Measurements from ENCODE around the gene CZIB.

Gene CZIB
- 7.7 to 23.7 (median 17.2) reads per million in 18 experiments for total RNA-seq

DNA sequence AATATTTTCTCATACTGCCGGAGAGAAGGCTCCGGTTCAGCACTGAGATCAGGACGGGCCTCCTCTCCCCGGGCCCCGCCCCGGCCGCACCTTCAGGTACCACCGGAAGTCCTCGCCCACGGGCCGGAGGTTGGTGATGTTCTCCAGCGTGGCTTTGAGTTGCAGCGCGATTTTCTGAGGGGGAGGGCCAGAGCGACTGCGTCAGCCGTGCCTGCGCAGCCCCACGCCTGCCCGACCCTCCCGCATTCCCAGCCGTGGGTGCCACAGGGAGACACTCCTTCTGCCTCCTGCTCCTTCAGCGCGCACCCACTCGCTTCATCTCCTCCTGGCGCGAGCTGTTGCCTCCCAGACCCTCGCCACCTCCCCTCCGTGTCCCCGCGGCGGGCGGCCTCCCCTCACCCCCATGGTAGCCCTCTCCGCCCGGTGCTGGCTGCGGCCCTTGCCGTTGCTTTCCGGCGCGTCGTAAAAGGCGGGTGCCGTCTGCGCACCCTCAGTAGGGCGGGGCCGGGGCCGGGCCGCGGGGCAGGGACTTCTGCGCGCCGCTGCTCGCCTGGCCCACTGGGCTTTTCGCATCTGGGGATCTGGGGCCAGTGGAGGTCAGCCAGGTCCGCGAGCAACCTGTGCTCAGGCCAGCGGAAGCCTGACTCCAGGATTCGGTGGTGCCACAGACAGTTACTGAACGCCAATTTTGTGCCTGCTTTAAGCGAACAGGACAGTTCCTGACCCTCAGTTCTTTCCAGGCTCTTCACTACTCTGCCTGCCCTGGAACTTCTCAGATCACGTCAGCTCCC lies at the start of gene CZIB:
Gene CZIB (minus strand): TSS at position 464 of the 791 bp plus-strand sequence. CDS start 59 bp downstream, at position 405.
- DNase-seq, result peak; percentile 86 to 94

DNA sequence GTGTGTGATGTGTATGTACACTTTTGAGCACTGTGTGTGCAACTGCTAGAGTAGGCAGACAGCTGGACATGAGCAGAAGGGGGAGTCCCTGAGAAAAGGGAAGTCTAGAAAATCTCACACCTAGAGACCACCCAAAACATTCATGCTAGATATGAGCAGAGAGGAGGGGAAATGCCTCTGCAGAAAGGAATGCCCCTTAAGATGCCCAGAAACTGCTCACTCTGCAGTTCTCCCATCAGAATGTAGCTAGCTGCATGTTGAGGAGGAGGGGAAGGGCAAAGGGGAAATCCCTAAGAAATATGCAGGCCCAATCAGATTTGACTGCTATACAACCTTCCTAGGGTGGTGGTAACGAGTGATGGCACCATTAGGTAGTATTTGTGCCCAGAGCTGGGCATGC lies 49.7 kb upstream of the CZIB start:
- no peak for DNase-seq

DNA sequence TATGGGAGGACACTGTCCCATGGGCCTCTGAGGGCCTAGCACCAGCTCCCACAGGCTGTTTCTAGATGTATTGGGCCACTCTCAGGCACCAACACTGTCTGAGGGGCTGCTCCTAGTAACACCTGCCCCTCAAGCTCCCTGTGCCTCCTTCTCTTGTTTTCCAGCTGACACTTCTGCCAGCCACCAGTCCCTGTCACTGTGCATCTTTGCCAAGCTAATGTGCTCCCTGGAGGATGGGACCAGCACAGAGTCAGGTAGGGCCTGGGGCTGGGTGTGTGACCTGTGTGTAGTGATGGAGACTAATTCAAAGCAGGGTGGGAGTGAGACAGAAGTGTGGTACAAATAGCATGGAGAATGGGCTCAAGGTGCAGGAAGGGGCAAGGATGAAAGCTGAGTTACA lies 47.3 kb upstream of the CZIB start:
- no peak for DNase-seq

DNA sequence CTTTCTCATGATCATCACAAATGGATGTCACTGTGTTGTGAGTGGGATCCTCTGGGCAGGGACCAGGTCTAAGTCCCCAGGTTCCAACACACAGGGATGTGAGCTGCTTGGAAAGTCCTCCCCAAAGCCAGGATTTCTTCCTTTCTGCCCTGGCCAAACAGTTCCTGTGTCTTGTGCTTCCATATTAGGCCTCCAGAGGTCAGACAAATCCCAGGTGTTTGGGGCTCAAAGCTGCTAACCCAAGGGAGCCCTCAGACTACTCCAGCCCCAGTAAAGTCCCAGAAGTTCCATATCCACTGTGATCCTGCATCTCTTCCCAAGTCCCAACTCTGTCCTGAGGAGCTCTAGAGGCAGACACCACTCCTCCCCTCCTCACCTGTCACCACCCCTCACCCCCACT lies 45.6 kb upstream of the CZIB start:
- DNase-seq, result no peak

DNA sequence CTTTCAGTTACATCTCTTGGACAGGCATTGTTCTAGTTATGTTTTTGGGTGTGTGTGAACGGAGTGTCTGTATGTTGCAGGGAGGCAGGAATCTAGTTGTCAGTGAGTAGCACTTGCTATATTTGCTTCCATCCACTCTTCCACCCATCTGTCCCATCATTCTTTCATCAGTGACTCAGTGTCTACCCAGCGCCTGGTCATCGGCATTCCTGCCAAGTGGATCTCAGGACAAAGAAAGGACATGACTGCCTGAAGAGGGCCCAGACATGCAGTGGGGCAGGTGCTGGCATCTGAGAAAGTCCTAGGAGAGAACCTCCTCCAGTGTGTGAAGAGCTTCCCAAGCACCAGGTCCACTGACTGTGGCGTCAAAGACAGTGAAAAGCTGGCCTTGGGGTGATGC lies 45.1 kb upstream of the CZIB start:
- DNase-seq, result no peak

DNA sequence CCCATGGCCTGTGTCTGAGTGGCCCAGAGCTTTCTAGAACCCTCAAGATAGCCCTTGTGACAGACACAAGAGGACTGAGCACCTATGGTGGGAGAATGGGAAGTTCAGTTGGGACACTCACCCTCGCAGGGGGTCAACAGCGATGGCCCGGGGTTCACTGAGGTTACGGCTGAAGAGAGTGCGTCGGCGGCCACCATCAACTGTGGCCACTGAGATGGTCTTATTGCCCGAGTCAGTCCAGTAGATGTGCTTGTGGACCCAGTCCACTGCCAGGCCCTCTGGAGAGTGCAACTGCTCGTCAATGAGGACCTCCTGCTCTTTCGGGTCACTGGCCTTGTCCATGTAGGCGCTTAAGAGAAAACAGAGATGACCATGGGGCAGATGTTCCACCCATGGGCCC lies 43.6 kb upstream of the CZIB start:
- DNase-seq, result no peak

DNA sequence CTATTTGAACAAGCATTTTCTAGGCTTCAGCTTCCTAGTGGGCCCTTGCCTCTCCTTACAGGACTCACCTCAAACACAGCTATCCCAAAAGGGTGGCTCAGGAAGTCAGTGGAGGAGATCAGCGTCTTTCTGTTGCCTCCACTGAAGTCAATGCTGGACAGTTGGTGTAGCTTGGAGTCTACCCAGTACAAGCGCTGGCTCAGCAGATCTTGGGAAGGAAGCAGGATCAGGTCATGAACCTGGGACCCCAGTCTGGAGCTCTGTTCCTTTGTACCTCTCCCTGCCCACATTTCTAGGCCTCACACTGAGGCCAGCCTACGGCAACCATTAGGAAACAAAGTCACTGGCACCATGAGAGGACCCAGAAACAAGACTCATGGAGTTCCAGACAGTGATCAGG lies 41.6 kb upstream of the CZIB start:
- DNase-seq, result no peak

DNA sequence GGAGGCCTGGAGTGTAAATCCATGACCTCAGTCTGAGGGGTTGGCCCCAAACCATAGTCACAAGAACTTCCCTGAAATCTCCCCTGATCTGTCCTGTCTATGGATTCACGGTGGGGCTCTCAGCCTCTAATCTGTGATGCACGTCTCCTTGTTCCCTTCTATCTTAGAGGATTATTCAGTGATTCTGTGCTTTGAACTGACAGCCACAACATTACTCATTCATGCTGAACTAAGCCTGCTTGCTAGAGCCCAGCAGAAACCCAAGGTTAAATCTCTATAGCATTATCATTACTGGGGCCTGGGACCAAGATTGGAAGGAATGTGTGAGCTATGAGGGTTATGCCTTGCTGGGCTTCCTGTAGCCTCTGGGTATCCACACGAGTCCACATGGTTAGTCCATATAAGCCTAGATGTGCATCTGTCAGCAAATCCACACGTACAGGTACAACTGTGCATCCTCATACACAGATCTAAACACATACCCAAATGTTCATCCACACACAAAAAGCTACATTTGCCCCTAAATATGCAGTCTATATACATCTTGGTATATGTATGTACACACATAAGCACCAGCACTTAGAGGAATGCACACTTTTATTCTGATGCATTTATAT lies 40.3 kb upstream of the CZIB start:
- DNase-seq, result no peak

DNA sequence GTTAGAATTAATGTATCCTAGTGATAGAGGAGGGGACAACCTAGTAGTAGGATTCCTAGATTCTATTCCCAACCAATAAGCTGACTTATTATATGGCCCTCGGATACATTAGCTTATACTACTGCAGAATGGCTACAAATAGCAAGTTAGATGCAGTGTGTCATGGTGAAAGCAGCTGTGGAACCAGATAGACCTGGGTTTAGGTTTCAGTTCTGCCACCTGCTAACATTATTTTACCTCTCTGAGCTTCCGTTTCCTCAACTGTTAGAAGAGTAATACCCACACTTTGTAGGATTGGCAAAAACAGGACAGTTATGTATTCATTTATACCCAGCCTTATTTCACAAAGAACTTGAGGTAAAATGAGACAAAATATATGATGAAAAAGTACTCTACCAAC lies 39.5 kb upstream of the CZIB start:
- DNase-seq, result no peak

DNA sequence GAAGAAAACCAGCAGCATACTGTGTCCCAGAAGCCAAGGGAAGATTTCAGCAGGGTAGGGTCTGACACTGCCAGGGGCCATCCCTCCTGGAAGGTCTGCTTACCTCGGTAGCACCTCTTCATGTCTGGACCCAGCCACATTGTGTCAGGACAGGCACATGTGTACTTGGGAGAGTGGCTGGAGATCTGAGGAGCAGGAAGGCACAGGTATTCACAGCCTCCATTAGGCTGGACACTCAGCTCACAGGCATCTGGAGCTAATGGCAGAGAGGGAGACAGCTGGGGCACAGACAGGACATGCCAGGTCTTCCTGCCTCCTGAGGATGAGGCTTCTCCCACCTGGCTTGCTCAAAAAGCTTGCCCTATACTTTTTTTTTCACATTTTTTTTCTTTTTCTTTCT lies 37.8 kb upstream of the CZIB start:
- no peak for DNase-seq

DNA sequence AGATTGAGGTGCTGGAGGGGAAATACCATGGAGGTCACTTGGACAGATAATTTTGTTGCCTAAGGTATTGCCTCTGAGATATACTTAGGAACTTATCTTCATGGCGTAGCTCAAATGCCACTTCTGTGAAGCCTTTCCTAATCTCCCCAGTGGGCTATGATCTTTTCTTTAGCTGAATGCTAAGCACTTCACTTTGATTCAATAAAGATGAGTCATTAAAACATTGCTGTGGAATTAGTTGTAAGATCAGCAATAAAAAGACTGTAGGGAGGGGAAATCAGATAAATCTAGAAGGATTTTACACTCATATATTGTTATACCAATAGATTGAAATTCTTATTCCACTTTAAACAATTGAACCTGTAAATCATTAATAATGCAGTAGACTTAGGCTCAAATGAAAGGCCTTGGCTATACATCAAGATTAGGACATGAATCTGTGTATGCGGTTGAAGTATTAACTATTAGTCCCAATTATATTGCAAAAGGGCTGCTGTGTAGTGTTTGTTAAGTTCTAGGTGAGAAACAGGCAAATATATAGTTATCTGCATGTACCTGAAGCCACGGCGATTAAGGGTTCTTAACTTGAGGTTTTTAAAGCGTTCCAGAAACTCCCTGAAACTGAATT lies 37.1 kb upstream of the CZIB start:
- no peak for DNase-seq

DNA sequence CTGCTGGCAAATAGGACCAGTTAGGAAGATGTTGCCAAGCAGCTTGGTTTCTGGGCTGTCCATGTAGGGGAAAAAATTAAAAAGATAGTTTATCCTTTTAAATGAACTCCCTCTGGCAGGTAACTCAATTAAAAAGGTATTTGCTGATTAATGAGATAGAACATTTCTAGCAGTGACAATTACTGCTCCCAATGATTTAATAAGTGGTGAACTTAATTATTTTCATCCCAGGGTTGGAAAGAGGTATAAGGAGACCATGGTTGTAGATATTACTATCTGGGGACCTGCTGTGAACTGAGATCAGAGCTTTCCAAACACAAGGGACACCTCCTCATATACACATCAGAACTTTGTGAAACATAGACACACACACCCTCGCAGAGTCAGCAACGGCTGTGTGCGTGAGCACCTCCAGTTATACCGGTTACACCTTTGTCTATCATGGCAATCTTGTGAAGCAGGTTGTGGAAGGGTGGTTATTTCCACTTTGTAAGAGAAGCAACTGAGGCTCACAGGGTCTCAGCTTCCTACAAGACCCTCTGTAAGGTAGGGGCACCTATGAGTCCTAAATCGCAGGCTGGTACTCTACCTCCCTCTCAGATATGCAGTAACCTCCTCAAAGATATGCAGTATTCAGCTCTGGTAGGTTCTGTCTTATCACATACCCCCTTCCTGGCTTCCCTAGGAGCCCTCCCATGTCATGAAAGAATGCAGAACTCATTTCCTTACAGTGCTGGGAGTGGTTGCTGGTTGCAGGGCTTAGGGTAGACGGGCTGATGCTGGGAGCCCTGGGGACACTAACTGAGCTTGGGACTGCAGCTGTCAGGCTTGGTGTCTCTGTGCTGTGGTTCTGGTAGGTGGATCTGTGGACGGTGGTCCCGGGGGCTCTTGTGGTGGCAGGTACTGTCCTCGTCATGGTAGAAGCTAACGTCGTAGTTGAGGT lies 36.3 kb upstream of the CZIB start:
- no peak for DNase-seq

DNA sequence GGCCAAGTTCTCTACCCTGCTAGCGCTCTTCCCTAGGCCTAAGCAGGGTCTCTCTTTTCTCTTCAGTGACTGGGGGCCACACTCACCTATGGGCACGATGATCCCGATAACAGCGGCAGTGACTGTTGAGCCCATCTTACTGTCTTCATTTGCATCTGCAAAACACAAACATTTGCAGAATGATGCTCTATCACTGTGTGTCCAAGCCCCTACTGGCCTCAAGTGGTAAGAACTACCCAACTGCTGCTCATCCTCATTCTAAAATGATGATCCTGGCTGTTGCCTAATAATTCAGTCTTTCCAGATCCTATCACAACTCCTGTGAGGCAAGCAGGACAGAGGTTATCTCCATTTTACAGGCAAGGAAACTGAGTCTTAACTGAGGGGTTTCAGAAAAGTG lies 34.6 kb upstream of the CZIB start:
- DNase-seq, result no peak

DNA sequence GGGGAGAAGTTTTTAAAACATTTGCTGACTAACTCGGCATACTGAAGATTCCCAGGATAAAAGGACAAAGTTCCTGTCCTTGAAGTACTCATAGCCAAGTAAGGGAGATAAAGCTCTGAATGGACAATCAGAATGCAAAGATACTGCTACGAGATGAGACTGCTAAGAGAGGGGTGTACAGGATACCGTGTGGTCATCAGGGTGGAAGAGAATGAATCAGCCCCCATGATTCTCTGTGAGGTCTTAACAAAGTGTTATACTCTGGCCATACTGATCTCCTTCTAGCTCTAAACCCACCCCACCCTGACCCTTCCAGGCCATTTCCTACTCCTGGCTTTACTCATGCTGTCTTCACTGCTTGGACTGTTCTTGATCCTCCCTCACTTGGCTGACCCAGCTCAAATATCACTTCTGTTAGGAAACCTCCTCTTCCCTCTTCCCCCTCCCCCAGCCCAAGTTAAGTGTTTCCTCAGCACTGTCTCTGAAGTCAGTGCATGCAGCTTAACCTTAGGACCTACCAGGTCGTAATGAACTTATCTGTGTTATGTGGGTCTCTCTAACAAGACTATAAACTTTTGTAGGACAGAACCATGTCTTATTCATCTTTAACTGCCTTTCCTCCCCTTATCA lies 33.7 kb upstream of the CZIB start:
- DNase-seq, result no peak

DNA sequence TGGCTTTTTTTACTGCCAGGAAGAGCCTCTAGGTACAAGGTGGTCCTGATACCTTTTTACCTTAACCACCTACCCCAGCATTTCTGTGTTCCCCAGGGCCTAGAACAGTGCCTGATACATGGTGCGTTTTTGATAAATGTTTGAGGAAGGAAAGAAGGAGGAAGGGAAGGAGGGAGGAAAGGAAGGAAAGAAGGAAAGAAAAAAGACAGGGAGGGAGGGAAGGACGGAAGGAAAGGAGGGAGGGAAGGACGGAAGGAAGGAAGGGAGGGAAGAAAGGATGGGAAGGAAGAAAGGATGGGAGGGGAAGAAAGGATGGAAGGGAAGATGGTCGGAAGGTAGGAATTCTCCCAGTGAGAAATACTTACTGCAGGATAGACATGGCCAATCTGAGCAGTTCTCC lies 29.9 kb upstream of the CZIB start:
- DNase-seq, result no peak

DNA sequence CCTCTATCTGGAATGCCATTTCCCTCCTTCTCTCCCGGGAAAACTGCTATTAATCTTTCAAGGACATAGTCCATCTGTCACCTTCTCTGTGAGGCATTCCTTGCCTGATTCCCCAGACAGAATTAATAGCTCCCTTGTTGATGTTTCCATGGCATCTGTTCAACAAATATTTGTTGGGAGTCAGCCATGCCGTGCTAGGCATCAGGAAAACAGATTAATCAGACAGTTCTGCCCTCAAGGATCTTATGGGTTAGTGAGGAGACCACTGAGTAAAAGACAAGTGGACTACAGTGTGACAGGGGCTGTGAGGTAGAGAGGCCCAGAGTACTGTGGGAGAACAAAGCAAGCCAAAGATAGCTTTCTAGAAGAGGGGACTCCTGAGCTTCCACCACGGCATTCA lies 29.3 kb upstream of the CZIB start:
- no peak for DNase-seq

DNA sequence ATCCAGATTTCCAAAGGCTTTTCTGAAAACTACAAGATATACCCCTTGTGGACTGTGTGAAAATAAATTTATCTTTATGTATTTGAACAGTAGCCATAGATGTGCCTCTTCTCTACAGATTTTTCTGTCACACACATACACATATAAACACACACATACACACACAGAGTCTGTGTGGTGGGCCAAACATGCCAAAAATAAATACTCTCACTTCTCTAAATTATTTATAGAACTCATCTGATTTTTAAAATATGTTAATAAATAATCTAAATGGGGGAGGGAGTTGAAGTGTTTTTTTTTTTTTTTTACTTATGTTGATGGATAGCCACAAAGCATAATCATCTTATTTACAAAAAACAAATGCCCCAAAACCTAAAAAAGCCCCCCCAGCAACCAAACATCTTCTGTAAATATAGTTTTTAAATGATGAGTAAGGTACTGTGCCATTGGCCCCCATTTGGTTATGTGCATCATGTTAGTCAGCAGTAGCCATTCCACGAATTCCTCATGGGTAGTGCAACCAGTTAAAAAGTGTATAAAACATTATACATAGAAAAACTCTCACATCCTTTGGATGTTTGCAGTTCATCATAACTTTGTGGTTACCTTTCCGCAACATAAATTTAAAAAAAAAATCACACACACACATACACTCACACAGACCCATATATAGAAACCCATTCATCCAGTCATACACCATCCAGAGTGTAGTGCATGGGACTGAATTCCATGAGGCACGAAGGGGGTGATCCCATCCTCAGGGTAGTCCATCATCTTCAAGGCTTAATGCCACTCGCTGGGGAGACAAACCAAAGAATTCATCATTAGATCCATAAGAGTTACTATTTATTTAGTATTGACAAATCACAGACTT lies 26.1 kb upstream of the CZIB start:
- no peak for DNase-seq

DNA sequence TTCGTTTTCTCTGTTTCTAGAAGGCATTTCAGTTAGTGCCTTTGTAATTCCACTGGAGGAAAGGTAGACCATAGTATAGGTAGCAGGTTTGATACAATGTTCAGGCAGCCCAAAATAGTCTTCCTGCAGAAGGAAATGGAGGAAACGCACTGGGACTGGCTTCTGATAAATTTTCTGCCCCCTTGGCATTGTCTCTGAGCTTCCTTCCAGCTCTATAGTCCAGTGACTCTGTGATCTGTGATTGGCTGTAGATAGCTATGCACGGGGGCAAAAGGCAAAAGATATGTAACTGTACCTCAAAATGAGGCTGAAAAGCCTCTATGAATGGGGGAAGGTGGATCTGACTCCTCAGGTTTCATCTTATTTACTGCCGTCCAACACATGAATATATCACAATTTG lies 23.7 kb upstream of the CZIB start:
- DNase-seq, result no peak

DNA sequence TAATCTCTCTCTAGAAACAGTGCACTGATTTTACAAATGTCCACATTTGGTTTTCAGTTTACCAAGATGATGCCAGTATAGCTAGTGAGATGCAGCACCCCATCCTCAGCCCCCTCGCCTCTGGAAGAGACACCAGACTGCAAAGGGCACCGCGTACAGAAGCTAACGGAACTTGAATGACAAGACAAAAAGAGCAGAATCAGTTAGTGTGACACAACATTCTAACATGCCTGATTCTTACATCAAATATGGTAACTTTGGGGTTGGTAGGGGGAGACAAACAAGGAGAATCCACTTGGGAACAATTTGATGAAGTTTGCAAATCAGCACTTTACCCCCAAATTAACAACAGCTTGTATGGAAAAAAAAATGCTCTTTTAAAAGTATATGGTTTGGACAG lies 21.9 kb upstream of the CZIB start:
- DNase-seq, result no peak

DNA sequence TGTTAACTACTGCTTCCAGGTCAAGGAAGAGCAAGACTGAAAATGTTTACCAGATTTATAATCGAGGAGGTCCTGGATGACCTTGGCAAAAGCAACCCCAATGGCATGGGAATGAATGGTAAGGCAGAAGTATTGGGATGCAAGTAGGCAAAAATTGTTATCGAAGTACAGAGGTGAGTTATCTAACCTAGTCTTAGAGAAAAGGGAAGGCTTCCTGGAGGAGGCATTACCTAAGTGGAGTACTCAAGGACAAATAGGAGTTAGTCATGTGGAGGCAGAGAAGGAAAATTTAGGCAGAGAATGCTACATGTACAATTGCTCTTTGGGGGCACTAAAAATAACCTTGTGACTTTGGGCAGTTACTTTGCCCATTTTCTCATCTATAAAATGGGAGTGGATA lies 21.4 kb upstream of the CZIB start:
- no peak for DNase-seq

All from inflammatory macrophage (primary cell).